HepG2 (cell line): ENCODE results near the gene ZNF618. TPM values are rescaled to one million over a fixed set of nuclear protein-coding genes. Genes with fewer than 3 reads are reported as not detected.
"Not testable (repeated sequence)": the region's sequence is repeated elsewhere in the genome, so short reads cannot be mapped to it uniquely, and the experiment has no call there.

Experiments used
- ATAC-seq: fragments of 200-7000 bp; cut with Tn5 transposase; 3 replicates; pipeline ENCODE4 v1.9.1; 2020; ENCODE audit warnings: mild to moderate bottlenecking, moderate library complexity
- BruUV-seq: library from RNA; stranded (reverse); fragments of 400-500 nt; replicated peaks from 2 replicates; lab custom pipeline; 2021; lab: Mats Ljungman, UMichigan
- CTCF ChIA-PET: fragments of 300-600 bp; formaldehyde crosslinking; extraction: SDS; loops from one replicate; lab custom pipeline; 2021; ENCODE audit warnings: low total read pairs, inconsistent platforms, low intra/inter-chr PET ratio; lab: Yijun Ruan, JAX
- POLR2A ChIA-PET: fragments of 350-600 bp; sonication (Branson Sonifier 250); formaldehyde crosslinking; loops from one replicate; lab custom pipeline; 2020; ENCODE audit warnings: antibody characterized with exemption, inconsistent platforms; lab: Yijun Ruan, JAX
- DNase-seq: peaks from one replicate; pipeline ENCODE4 v3.0.0-alpha.2; 2015; ENCODE audit warnings: low spot score
- FAIRE-seq: peaks from 3 replicates; lab custom pipeline; 2011; peaks lifted over from hg19 to GRCh38; lab: Jason Lieb, UNC
- H2AFZ ChIP-seq: one replicate; pipeline ENCODE4 v1.6.1; 2011; ENCODE audit warnings: low read length, inconsistent platforms
- H3K27ac ChIP-seq: fragments of 300-600 bp; 3 replicates; pipeline ENCODE4 v1.8.0; 2011; ENCODE audit warnings: mixed run types, mild to moderate bottlenecking, mixed read lengths, low read length, inconsistent platforms; ENCODE audit not compliant: insufficient read depth; ENCODE audit errors: extremely low read length
- H3K27me3 ChIP-seq, 2 experiments: fragments of 200-600 bp in 1 of 2; 2 replicates in 1 of 2; 3 replicates in 1 of 2; pipeline versions ENCODE4 v1.6.0 to v1.8.0; 2011; ENCODE audit warnings: low read length in 2 of 2, mild to moderate bottlenecking in 2 of 2, moderate library complexity in 2 of 2, inconsistent platforms in 1 of 2; ENCODE audit not compliant: insufficient read depth in 2 of 2, control insufficient read depth in 1 of 2
- H3K36me3 ChIP-seq, 2 experiments: fragments of 200-600 bp in 1 of 2; replicated peaks in 1 of 2; 2 replicates in 1 of 2; 3 replicates in 1 of 2; pipeline versions ENCODE4 v1.5.1 to v1.8.0; 2011; ENCODE audit warnings: low read length in 2 of 2, inconsistent platforms in 1 of 2; ENCODE audit not compliant: insufficient read depth in 2 of 2, control insufficient read depth in 1 of 2
- H3K4me1 ChIP-seq: 2 replicates; pipeline ENCODE4 v1.5.1; 2012; ENCODE audit warnings: low read length, inconsistent platforms; ENCODE audit not compliant: insufficient read depth
- H3K4me2 ChIP-seq: 2 replicates; pipeline ENCODE4 v1.6.0; 2011; ENCODE audit warnings: low read depth, low read length, inconsistent platforms
- H3K4me3 ChIP-seq, 3 experiments: fragments of 200-600 bp in 1 of 3; sonication (generic), shearing (Covaris generic) in 1 of 3; replicated peaks in 1 of 3; 2 replicates each; pipeline ENCODE4 v1.5.1; 2011 to 2016; ENCODE audit warnings: low read length in 3 of 3, inconsistent platforms in 2 of 3, low read depth in 2 of 3, mild to moderate bottlenecking in 2 of 3, control low read depth in 1 of 3, mixed read lengths in 1 of 3; ENCODE audit not compliant: insufficient read depth in 1 of 3
- H3K79me2 ChIP-seq: one replicate; pipeline ENCODE4 v1.6.1; 2011; ENCODE audit warnings: low read length, inconsistent platforms; ENCODE audit not compliant: insufficient read depth
- H3K9ac ChIP-seq: 2 replicates; pipeline ENCODE4 v1.6.0; 2011; ENCODE audit warnings: mild to moderate bottlenecking, low read depth, low read length, inconsistent platforms; ENCODE audit not compliant: insufficient read depth
- H3K9me3 ChIP-seq: 2 replicates; pipeline ENCODE4 v1.5.1; 2012; ENCODE audit warnings: mild to moderate bottlenecking, low read length
- H4K20me1 ChIP-seq: 2 replicates; pipeline ENCODE4 v1.6.0; 2011; ENCODE audit warnings: inconsistent platforms, mild to moderate bottlenecking, low read length, moderate library complexity; ENCODE audit not compliant: insufficient read depth
- KLF13 ChIP-seq: sonication (generic); formaldehyde crosslinking; IDR thresholded peaks from 2 replicates; pipeline ENCODE4 v1.4.0; 2020; ENCODE audit warnings: mild to moderate bottlenecking, missing genetic modification reagents
- ZNF124 ChIP-seq: sonication (generic); formaldehyde crosslinking; IDR thresholded peaks from 2 replicates; pipeline ENCODE4 v1.4.0; 2020; ENCODE audit warnings: missing genetic modification reagents
- ZNF446 ChIP-seq: sonication (generic); formaldehyde crosslinking; IDR thresholded peaks from 2 replicates; pipeline ENCODE4 v1.5.0; 2020; ENCODE audit warnings: mild to moderate bottlenecking, missing genetic modification reagents
- WGBS: methylation state at CpG from one replicate; pipeline ENCODE4 v1.1.6; 2017; ENCODE audit warnings: low lambda C conversion rate; 5-methylcytosine and 5-hydroxymethylcytosine counted together
- in situ Hi-C: cut with HindIII; loops from 2 replicates; pipeline ENCODE4 v1.10.0; 2017; ENCODE audit warnings: low pct_unique_long_range_greater_than_20kb; ENCODE audit not compliant: extremely low pct_ligation_motif_present
- intact Hi-C: fragments of 100-400 bp; cut with micrococcal nuclease; formaldehyde crosslinking; loops from one replicate; pipeline ENCODE4 v1.10.0; 2022; ENCODE audit not compliant: unreplicated experiment
- polyA plus RNA-seq, 8 experiments: library from polyadenylated mRNA; depleted of rRNA in 3 of 8; stranded (reverse) in 7 of 8; unstranded in 1 of 8; fragments of >200 nt; fragmentation: Illumina TruSeq in 4 of 8; extraction: Trizol in 4 of 8; gene quantifications; 2 replicates each; pipeline versions ENCODE4 v1.2.1 to v1.2.3, GENCODE V29; 2011 to 2016; ENCODE audit warnings: low read depth in 4 of 8, missing spikeins in 1 of 8, mixed read lengths in 1 of 8; ENCODE audit not compliant: insufficient read depth in 1 of 8
- total RNA-seq, 5 experiments: library from RNA; depleted of rRNA; stranded (reverse); fragments of >200 nt; fragmentation: Illumina TruSeq; extraction: Trizol; gene quantifications; 2 replicates each; pipeline ENCODE4 v1.2.3, GENCODE V29; 2016; ENCODE audit warnings: low read depth in 1 of 5
- TF ChIP-seq, protein P1 (sequence below): IDR thresholded peaks from 2 replicates; pipeline ENCODE4 v1.6.1; 2016; ENCODE audit warnings: mild to moderate bottlenecking, missing biosample characterization, missing genetic modification reagents
- TF ChIP-seq, protein P2 (sequence below): sonication (generic); formaldehyde crosslinking; IDR thresholded peaks from 2 replicates; pipeline ENCODE4 v1.4.0; 2020; ENCODE audit warnings: missing genetic modification reagents

ZNF618 gene
- total and polyA plus RNA-seq, 2 of the 13 experiments (the other 11 are each of a cell fraction or from before 2014, with no cell fraction given) = 0.07 TPM

DNA sequence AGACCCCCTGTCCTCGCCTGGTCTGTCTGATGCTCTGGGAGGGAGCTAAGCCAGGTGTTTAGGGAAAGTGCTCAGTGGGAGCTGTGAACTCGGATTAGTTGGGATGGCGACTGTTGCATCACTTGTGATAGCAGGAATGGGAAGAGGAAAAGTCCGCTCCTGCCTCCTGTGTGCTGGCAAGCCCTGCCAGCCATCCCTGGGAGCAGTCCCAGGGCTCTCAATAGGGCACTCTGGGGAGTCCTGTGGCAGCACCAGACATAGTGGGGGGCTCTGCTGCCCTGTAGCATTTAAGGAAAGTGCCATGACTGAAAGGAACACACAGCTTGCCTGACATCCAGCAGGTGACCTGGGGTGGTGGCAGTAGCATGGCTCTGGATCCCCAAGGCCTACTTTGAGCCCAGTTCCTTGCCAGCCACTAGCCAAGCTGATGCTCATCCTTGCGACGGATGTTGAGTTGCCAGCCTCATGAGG, 120.5 kb downstream of the ZNF618 start:
- ChIA-PET CTCF (no interaction called here), POLR2A (interaction anchor here (0.7 kb wide), 1 partner anchor 16 kb away, joined by 3 read pairs; no protein-coding TSS in a partner anchor)
- 62% methylated on average over 3 of the region's 6 CpGs for WGBS
- Histone ChIP-seq H4K20me1 (no peaks in the 10 kb centered on the region), H3K4me1 (no peaks in the 10 kb centered on the region), H2AFZ (no peak overlapping the region), H3K79me2 (no peaks in the 10 kb centered on the region), H3K27ac (no peak overlapping the region), H3K9me3 (no peaks in the 10 kb centered on the region), H3K27me3 (peaks cover 0 to 22% of the 10 kb centered on the region in 2 experiments; a peak in 2 of 5 replicates), H3K36me3 (no peaks in the 10 kb centered on the region), H3K9ac (no peak overlapping the region), H3K4me3 (no peak overlapping the region), H3K4me2 (no peak overlapping the region)
- DNase-seq (no peak), FAIRE-seq (no peak), ATAC-seq (no peak)
- intact Hi-C loops (no loop called here), in situ Hi-C loops (no loop called here)
- no TSS peak for BruUV-seq
- TF ChIP-seq ZNF446 (CRISPR knock-in tag) (no peak), KLF13 (no peak), ZNF124 (CRISPR knock-in tag) (no peak)
- TF ChIP-seq, protein P1, sequence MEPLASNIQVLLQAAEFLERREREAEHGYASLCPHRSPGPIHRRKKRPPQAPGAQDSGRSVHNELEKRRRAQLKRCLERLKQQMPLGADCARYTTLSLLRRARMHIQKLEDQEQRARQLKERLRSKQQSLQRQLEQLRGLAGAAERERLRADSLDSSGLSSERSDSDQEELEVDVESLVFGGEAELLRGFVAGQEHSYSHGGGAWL (CRISPR knock-in tag) = no peak
- TF ChIP-seq, protein P2, sequence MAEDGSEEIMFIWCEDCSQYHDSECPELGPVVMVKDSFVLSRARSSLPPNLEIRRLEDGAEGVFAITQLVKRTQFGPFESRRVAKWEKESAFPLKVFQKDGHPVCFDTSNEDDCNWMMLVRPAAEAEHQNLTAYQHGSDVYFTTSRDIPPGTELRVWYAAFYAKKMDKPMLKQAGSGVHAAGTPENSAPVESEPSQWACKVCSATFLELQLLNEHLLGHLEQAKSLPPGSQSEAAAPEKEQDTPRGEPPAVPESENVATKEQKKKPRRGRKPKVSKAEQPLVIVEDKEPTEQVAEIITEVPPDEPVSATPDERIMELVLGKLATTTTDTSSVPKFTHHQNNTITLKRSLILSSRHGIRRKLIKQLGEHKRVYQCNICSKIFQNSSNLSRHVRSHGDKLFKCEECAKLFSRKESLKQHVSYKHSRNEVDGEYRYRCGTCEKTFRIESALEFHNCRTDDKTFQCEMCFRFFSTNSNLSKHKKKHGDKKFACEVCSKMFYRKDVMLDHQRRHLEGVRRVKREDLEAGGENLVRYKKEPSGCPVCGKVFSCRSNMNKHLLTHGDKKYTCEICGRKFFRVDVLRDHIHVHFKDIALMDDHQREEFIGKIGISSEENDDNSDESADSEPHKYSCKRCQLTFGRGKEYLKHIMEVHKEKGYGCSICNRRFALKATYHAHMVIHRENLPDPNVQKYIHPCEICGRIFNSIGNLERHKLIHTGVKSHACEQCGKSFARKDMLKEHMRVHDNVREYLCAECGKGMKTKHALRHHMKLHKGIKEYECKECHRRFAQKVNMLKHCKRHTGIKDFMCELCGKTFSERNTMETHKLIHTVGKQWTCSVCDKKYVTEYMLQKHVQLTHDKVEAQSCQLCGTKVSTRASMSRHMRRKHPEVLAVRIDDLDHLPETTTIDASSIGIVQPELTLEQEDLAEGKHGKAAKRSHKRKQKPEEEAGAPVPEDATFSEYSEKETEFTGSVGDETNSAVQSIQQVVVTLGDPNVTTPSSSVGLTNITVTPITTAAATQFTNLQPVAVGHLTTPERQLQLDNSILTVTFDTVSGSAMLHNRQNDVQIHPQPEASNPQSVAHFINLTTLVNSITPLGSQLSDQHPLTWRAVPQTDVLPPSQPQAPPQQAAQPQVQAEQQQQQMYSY (CRISPR knock-in tag) = no peak

DNA sequence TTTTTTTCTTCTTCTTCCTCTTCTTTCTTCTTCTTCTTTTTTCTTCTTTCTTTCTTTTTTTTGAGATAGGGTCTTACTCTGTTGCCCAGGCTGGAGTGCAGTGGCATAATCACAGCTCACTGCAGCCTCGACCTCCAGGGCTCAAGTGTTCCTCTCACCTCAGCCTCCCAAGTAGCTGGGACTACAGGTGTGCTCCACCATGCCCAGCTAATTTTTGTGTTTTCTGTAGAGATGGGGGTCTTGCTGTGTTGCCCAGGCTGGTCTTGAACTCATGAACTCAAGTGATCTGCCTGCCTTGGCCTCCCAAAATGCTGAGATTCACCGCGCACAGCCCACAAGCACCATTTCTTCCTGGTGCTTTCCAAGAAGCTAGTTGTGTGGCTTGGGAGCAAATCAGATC, 121.0 kb downstream of the ZNF618 start:
- CTCF ChIA-PET, H3K27ac ChIP-seq: not testable (repeated sequence)

More for the DNA sequence above, 121.0 kb downstream of the ZNF618 start:
- H4K20me1 ChIP-seq, H3K4me1 ChIP-seq, intact Hi-C loops, H3K79me2 ChIP-seq, FAIRE-seq, H3K9me3 ChIP-seq, H2AFZ ChIP-seq, H3K36me3 ChIP-seq, H3K9ac ChIP-seq, BruUV-seq, ATAC-seq, POLR2A ChIA-PET, H3K4me2 ChIP-seq, H3K4me3 ChIP-seq, in situ Hi-C loops, DNase-seq: not testable (repeated sequence)
- 11% methylated on average over 1 of the region's 3 CpGs for WGBS
- peaks cover 0 to 22% of the 10 kb centered on the region in 2 experiments; a peak in 2 of 5 replicates for H3K27me3 ChIP-seq
